Left renal cortex interstitium (tissue), 4 donors: ENCODE measurements around the gene ERLIN1. TPM values are rescaled to one million over a fixed set of nuclear protein-coding genes. Genes with fewer than 3 reads are reported as not detected.

ENCODE experiments used
- polyA plus RNA-seq, 4 donors: library from polyadenylated mRNA; unstranded; fragments of 120-200 nt; gene quantifications; one replicate each; pipeline ENCODE4 v1.2.1, GENCODE V29; 2013; ENCODE audit not compliant: insufficient read length in 4 of 4

Gene ERLIN1
- polyA plus RNA-seq, 4 donors: 46.7 to 59.2 (median 48.8) TPM

Other genes with a start within 250 kb of the ERLIN1 start
- 10 to 100 TPM; 33.2 to 37.7 (median 34.4) TPM for gene DNMBP, start 176.1 kb downstream of the ERLIN1 start, polyA plus RNA-seq
- 1 to 10 TPM; 2.4 to 3.2 (median 2.7) TPM for gene CPN1, start 104.2 kb downstream of the ERLIN1 start, polyA plus RNA-seq
- gene CHUK, start 43.6 kb upstream of the ERLIN1 start, polyA plus RNA-seq: 10 to 100 TPM; 25.4 to 34.6 (median 26.7) TPM
- 10 to 100 TPM; 27.7 to 36.2 (median 29.6) TPM for gene CWF19L1, start 81.6 kb upstream of the ERLIN1 start, polyA plus RNA-seq
- gene BLOC1S2, start 100.7 kb upstream of the ERLIN1 start, polyA plus RNA-seq: 10 to 100 TPM; 31.9 to 41.5 (median 38.0) TPM
- under 1 TPM in 3 of 4 donors, not detected in 1; 0.10 to 0.71 (median 0.44) TPM for gene PKD2L1, start 144.2 kb upstream of the ERLIN1 start, polyA plus RNA-seq
- 10 to 100 TPM; 32.2 to 54.7 (median 44.1) TPM for gene SCD, start 161.2 kb upstream of the ERLIN1 start, polyA plus RNA-seq